ENCODE data around the gene CNTN5. TPM values are rescaled to one million over a fixed set of nuclear protein-coding genes. Genes with fewer than 3 reads are reported as not detected.

CNTN5 gene
- total RNA-seq, 1 donor from 2014 or later, result not detected

DNA sequence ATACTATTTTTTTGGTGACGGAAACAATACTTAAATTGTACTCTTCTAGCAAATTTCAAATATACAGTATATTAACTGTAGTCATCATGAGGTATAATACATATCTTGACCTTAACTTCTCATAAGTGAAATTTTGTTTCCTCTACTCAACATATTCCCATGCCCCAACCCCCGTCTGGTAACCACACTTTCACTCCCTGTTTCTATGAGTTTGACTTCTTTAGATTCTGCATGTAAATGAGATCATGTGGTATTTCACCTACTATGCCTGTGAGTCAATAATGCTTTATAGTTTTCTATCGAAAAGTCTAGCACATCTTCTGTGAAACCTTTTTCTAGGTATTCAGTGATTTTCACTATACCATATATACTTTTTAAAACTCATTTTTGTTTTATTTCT lies 663.2 kb downstream of the CNTN5 start:
- TF ChIP-seq CTCF (IDR thresholded peaks at IDR 0.05), result no peak
- H3K27ac Mint-ChIP-seq, result no peak overlapping the region
- no peak overlapping the region for H3K4me3 Mint-ChIP-seq
- H3K36me3 Mint-ChIP-seq (ENCODE audit: low read depth), result no peaks in the 10 kb centered on the region
- peaks cover 2% of the 10 kb centered on the region for H3K9me3 Mint-ChIP-seq
- H3K4me1 Mint-ChIP-seq, result no peaks in the 10 kb centered on the region
- no peak for ATAC-seq (ENCODE audit: low read depth)
- ChIA-PET POLR2A (no interaction called here), CTCF (no interaction called here)
- intact Hi-C loops (cut with micrococcal nuclease), result no loop called here
- H3K27me3 Mint-ChIP-seq, result no peaks in the 10 kb centered on the region
- no peak for DNase-seq

GRCh38 chr11:99686838-99687237 lies 666.1 kb downstream of the CNTN5 start:
- no peak for ATAC-seq (ENCODE audit: low read depth)
- no peak for TF ChIP-seq CTCF (IDR thresholded peaks at IDR 0.05)
- H3K4me1 Mint-ChIP-seq, result no peaks in the 10 kb centered on the region

DNA sequence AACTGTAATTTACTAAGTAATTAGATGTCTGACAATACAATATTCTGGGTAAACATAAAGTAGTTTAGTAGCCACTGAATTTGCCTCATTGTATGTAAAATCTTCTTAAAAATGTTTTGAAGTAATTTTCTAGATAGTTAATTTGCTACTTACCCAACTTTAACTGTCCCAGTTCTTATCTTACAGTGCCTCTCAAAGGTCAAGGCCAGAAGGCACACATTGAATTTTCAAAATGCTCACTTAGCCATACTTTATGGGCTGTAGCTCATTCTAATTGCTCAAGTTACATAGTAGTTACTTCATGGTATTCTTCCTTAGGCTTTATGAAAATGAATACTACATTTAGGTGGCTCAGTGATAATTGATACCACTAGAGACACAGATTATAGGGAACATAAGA lies 666.6 kb downstream of the CNTN5 start:
- ChIA-PET POLR2A (no interaction called here), CTCF (no interaction called here)
- Mint-ChIP-seq H3K9me3 (peaks cover 14% of the 10 kb centered on the region), H3K36me3 (ENCODE audit: low read depth) (no peaks in the 10 kb centered on the region), H3K4me3 (no peak overlapping the region), H3K4me1 (no peaks in the 10 kb centered on the region), H3K27ac (no peak overlapping the region), H3K27me3 (no peaks in the 10 kb centered on the region)
- TF ChIP-seq CTCF (IDR thresholded peaks at IDR 0.05), result no peak
- ATAC-seq (ENCODE audit: low read depth) (no peak), DNase-seq (no peak)
- intact Hi-C loops (cut with micrococcal nuclease), result no loop called here

More at GRCh38 chr11:99686838-99687237, 666.1 kb downstream of the CNTN5 start:
- Mint-ChIP-seq H3K27ac (no peak overlapping the region), H3K36me3 (ENCODE audit: low read depth) (no peaks in the 10 kb centered on the region), H3K4me3 (no peak overlapping the region), H3K9me3 (peaks cover 10% of the 10 kb centered on the region), H3K27me3 (no peaks in the 10 kb centered on the region)
- ChIA-PET CTCF (no interaction called here), POLR2A (no interaction called here)
- intact Hi-C loops (cut with micrococcal nuclease), result no loop called here
- DNase-seq, result no peak

- H3K27me3 Mint-ChIP-seq, result no peaks in the 10 kb centered on the region
- H3K36me3 Mint-ChIP-seq (ENCODE audit: low read depth), result no peaks in the 10 kb centered on the region
- H3K27ac Mint-ChIP-seq, result no peak overlapping the region
- ATAC-seq (ENCODE audit: low read depth), result no peak
- H3K4me1 Mint-ChIP-seq, result no peaks in the 10 kb centered on the region
- POLR2A ChIA-PET, result no interaction called here
- DNase-seq, result no peak
- H3K9me3 Mint-ChIP-seq, result peaks cover 12% of the 10 kb centered on the region
- intact Hi-C loops (cut with micrococcal nuclease), result no loop called here
- no peak overlapping the region for H3K4me3 Mint-ChIP-seq
- no peak for TF ChIP-seq CTCF (IDR thresholded peaks at IDR 0.05)
- CTCF ChIA-PET, result no interaction called here
Observed at GRCh38 chr11:99693941-99694492, 673.3 kb downstream of the CNTN5 start.

GRCh38 chr11:99695106-99695505 lies 674.4 kb downstream of the CNTN5 start:
- no peak for DNase-seq
- ATAC-seq (ENCODE audit: low read depth), result no peak
- POLR2A ChIA-PET, result no interaction called here
- CTCF ChIA-PET, result no interaction called here
- H3K4me1 Mint-ChIP-seq, result no peaks in the 10 kb centered on the region
- no peak for TF ChIP-seq CTCF (IDR thresholded peaks at IDR 0.05)
- H3K9me3 Mint-ChIP-seq, result peaks cover 9% of the 10 kb centered on the region
- no peaks in the 10 kb centered on the region for H3K36me3 Mint-ChIP-seq (ENCODE audit: low read depth)
- H3K27ac Mint-ChIP-seq, result no peak overlapping the region
- intact Hi-C loops (cut with micrococcal nuclease), result no loop called here
- H3K27me3 Mint-ChIP-seq, result no peaks in the 10 kb centered on the region
- no peak overlapping the region for H3K4me3 Mint-ChIP-seq

Measured in activated B cell treated with CpG ODN at 0.5 μM for 24 hours (primary cell).